Spinal cord (tissue), 10 donors: ENCODE data around the gene KMO. TPM values are rescaled to one million over a fixed set of nuclear protein-coding genes. Genes with fewer than 3 reads are reported as not detected.

Experiments
- DNase-seq, 6 donors: peaks; one replicate each; pipeline versions ENCODE4 v3.0.0 to v3.0.0-alpha.2; 2013 to 2015; ENCODE audit warnings: low spot score in 6 of 6, low read depth in 4 of 6
- H3K27ac ChIP-seq: one replicate; pipeline ENCODE4 v1.5.1; 2013; ENCODE audit warnings: low read depth, low read length, control low read depth
- H3K27me3 ChIP-seq: one replicate; pipeline ENCODE4 v1.6.1; 2013; ENCODE audit warnings: low read length; ENCODE audit not compliant: control insufficient read depth, insufficient read depth
- H3K36me3 ChIP-seq: one replicate; pipeline ENCODE4 v1.6.1; 2013; ENCODE audit warnings: low read length; ENCODE audit not compliant: control insufficient read depth, insufficient read depth
- H3K4me1 ChIP-seq: one replicate; pipeline ENCODE4 v1.6.1; 2013; ENCODE audit warnings: low read length; ENCODE audit not compliant: control insufficient read depth, insufficient read depth
- H3K4me3 ChIP-seq: one replicate; pipeline ENCODE4 v1.5.1; 2013; ENCODE audit warnings: low read depth, low read length, control low read depth
- H3K9me3 ChIP-seq: one replicate; pipeline ENCODE4 v1.6.1; 2013; ENCODE audit warnings: low read length; ENCODE audit not compliant: control insufficient read depth, insufficient read depth
- WGBS: methylation state at CpG from one replicate; pipeline ENCODE4 v1.1.5; 2013; ENCODE audit warnings: missing lambda C conversion rate; ENCODE audit not compliant: insufficient coverage; 5-methylcytosine and 5-hydroxymethylcytosine counted together
- polyA plus RNA-seq, 2 donors: library from polyadenylated mRNA; unstranded; fragments of 120-200 nt; gene quantifications; one replicate each; pipeline ENCODE4 v1.2.1, GENCODE V29; 2013; ENCODE audit not compliant: insufficient read length in 2 of 2
- total RNA-seq, 2 donors: library from RNA; depleted of rRNA in 1 of 2; stranded (reverse); fragments of 120-200 nt in 1 of 2; fragments of >200 nt in 1 of 2; gene quantifications; one replicate each; pipeline versions ENCODE4 v1.2.3 to v1.2.4, GENCODE V29; 2013 to 2014
- donor health status: healthy.

KMO gene
- total and polyA plus RNA-seq, 4 donors, result 0.39 to 0.99 (median 0.43) TPM

DNA sequence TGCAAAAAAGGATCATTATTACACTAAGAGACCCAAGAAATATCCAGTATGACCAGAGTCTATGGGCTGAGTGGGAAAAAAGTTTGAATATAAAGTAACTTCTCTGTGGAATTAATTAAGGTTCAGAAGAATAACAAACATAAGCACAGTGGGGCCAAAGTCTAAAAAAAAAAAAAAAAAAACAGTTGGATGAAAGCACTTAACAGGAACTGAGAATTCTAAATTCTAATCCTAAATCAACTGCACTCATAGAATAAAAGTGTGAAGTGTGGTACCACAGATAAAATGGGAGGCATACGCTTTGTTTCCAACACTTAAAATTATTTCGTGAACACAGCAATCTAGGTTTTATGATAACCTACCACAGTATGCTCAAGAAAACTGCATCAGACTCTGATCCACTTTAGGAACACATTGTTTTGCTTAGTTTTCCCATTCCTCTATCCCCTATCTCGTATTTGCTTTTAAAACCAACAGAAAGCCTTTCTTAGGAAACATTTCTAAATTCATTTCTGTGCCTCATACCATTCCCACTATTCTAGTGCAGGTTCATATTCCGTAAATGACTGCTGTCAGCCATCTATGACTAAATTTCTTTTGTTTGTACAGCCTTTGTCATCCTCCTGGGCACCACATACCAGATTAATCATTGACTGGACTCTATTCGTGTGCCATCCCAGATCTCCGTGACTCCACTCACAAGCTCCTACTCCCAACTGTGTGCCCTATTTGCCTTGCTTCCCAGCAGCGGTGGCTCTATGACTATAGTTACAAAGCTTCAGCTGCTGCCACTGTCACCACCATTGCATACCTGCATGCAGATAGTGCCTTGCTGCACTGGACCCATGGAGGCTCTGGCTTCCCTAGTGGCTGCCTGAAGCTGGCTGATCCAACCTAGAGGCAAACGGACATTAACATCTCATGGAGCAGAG, 83.1 kb downstream of the KMO start:
- WGBS, result 71% methylated on average over 6 of the region's 8 CpGs
- H3K4me3 ChIP-seq, result no peak overlapping the region
- no peaks in the 10 kb centered on the region for H3K4me1 ChIP-seq
- no peaks in the 10 kb centered on the region for H3K27me3 ChIP-seq
- H3K9me3 ChIP-seq, result no peaks in the 10 kb centered on the region
- no peak overlapping the region for H3K27ac ChIP-seq
- H3K36me3 ChIP-seq, result no peaks in the 10 kb centered on the region
- no peak for DNase-seq

DNA sequence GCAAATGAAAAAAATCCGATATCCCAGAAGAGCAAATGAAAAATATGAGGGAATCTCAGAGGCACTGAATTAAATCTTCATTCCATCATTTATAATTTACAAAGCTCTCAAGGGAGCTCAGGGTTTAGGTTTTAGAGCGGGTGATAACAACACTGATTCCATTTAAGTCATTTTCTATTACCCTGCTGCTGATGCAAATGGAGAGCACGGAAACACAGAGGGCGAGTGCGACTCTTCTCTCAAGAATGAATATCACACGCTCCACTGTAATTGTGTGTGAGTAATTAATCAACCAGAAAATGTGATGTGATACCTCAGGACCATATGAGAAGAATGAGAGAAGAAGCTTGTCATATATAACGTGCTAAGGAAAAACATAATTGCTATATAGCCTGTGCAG, 85.2 kb downstream of the KMO start:
- Histone ChIP-seq H3K9me3 (no peaks in the 10 kb centered on the region), H3K27me3 (no peaks in the 10 kb centered on the region), H3K36me3 (no peaks in the 10 kb centered on the region), H3K4me1 (no peaks in the 10 kb centered on the region), H3K27ac (no peak overlapping the region), H3K4me3 (no peak overlapping the region)
- peak in 1 of 6 donors; percentile 43 for DNase-seq
- WGBS, result 57% methylated on average over 1 of the region's 7 CpGs

DNA sequence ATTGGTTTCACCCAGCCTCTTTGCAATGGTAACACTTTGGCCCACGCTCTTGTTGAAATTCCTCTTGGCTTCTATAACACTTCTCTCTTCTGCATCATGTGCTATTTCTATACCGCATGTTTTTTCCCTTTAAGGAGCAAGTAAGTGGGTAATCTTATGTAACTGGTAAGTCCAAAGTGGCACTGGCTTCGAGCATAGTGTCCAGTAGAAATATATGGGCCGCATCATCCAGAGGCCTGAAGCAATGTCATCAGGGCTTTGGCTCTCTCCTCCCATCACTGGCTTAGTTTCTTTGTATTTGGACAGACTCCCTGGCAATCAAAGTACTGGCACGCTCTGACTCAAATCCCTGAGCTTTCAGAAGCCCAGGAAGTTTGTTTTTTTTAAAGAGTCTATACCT, 90.5 kb downstream of the KMO start:
- peak in 1 of 6 donors; percentile 49 for DNase-seq
- no peak overlapping the region for H3K4me3 ChIP-seq
- 83% methylated on average over 2 of the region's 5 CpGs for WGBS
- no peak overlapping the region for H3K27ac ChIP-seq
- no peaks in the 10 kb centered on the region for H3K36me3 ChIP-seq
- H3K4me1 ChIP-seq, result no peaks in the 10 kb centered on the region
- no peaks in the 10 kb centered on the region for H3K27me3 ChIP-seq
- no peaks in the 10 kb centered on the region for H3K9me3 ChIP-seq

DNA sequence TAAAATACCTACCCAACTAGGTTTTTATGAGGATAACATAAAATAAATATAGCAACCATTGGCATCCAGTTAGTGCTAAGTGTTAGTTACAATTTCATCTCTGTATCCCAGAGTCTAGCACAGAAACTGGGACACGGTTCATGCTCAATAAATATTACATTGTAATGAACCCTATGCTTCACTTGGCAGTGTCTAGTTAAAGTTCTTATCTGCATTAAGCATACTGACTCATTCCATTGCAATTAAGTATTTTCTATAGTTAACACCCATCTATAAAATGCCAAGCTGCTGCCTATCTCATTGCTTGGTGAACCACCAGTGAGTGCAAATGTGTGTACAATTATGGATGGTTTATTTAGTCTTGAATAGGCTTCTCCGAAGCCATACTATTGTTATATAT, 92.8 kb downstream of the KMO start:
- H3K27me3 ChIP-seq, result no peaks in the 10 kb centered on the region
- DNase-seq, result no peak
- no peaks in the 10 kb centered on the region for H3K9me3 ChIP-seq
- WGBS, result 100% methylated on average over 1 of the region's 2 CpGs
- no peaks in the 10 kb centered on the region for H3K36me3 ChIP-seq
- H3K4me3 ChIP-seq, result no peak overlapping the region
- H3K27ac ChIP-seq, result no peak overlapping the region
- no peaks in the 10 kb centered on the region for H3K4me1 ChIP-seq

DNA sequence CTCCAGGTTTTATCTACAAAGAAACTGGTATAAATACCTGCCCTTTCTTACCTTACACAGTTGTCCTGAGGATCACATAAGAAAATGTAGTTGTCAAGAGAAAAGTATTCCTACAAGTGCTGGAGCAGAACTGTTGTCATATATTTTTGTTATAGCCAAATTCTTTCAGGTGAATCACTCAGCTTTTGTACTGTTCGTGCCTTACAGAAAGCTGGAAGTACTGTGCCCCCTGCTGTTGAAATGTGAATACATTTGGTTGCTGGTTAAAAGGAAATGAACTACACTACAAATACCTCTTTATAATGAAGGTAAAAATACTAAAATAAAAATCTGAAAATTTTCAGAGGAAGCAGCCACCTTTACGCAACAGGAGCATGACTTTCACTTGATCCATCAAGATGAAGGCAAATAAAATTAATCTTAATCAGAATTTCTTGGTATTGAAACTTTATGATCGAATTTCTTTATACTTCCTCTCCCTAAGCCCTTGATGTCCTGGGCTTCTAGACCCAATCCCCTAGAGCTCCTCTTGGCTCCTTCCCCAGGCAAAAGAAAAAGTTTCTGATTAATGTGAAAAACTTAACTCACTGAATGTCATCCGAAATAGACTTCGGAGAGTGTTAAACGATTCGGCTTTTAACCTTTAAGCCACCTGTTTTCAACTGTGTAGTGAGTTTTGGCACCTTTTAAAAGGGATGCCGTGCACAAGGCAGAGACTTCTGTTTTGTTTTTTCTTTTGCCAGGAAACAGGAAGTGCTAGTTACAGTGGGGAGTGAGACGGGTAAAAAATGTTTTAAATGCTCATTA, 95.5 kb downstream of the KMO start:
- WGBS, result no CpG with 5 or more reads among the region's 9 CpGs

DNA sequence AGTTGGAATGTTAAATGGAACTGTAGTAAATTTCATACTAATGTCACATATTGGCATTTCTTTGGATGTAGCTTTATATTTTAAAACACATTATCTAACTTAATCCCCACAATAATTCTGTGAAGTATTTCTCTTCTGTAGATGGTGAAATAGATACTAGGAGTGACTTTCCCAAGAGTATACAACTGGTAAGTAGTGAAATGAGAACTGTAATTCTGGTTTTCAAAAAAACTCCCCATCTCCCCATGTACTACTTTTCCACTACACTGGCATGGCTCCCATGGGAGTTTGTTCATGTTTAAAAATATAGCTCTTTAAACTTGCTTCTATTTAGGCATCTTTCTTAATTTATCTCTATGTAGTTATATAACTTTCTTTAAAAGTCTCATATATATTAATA, 97.8 kb downstream of the KMO start:
- no peak for DNase-seq

More for the DNA sequence above, 95.5 kb downstream of the KMO start:
- H3K9me3 ChIP-seq, result no peaks in the 10 kb centered on the region
- no peak overlapping the region for H3K4me3 ChIP-seq
- H3K4me1 ChIP-seq, result no peaks in the 10 kb centered on the region
- no peaks in the 10 kb centered on the region for H3K27me3 ChIP-seq
- no peaks in the 10 kb centered on the region for H3K36me3 ChIP-seq
- H3K27ac ChIP-seq, result no peak overlapping the region
- DNase-seq, result peak in 3 of 6 donors; percentile 11 to 85 (median 46)

DNA sequence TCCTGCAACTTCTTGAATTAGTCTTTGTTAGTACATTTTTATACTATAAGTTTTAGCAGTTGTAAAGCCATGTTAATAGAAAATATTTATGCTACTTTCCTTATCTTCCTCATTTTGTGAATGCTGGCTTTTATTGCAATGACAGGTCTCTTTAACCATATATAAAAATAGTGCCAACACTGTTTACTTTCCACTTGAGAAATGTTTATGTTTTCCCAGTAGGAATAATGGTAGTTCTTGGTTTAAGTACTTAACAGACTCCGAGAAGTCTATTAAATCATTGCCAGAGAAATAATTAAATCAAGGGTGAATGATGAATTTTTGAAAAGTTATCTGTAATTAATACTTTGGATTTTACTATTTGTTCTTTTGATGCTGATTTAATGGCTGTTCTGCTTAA, 98.3 kb downstream of the KMO start:
- no peak for DNase-seq
- Histone ChIP-seq H3K27me3 (no peaks in the 10 kb centered on the region), H3K36me3 (no peaks in the 10 kb centered on the region), H3K9me3 (no peaks in the 10 kb centered on the region), H3K4me3 (no peak overlapping the region), H3K4me1 (no peaks in the 10 kb centered on the region), H3K27ac (no peak overlapping the region)
- no CpG with 5 or more reads among the region's 1 CpG for WGBS

More for the DNA sequence above, 97.8 kb downstream of the KMO start:
- Histone ChIP-seq H3K36me3 (no peaks in the 10 kb centered on the region), H3K9me3 (no peaks in the 10 kb centered on the region), H3K27ac (no peak overlapping the region), H3K27me3 (no peaks in the 10 kb centered on the region), H3K4me1 (no peaks in the 10 kb centered on the region), H3K4me3 (no peak overlapping the region)

DNA sequence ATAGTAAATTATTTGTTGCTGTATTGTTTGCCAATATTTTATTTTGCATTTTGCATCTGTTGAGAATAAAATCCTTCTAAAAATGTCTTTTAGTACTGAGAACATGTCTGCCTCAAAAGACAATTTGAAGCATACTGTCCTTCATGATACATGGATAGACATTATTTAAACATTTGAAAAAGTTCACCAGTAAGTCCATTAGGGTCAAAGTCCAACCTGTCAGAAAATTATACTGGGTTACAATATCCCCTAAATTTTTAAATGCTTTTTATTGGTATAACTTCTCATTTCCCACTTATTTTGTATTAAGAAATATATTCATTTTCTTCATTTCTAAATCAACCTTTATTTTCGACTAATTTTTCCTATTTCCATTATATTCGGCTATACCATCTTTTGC, 98.7 kb downstream of the KMO start:
- Histone ChIP-seq H3K4me3 (no peak overlapping the region), H3K4me1 (no peaks in the 10 kb centered on the region), H3K36me3 (no peaks in the 10 kb centered on the region), H3K27ac (no peak overlapping the region), H3K9me3 (no peaks in the 10 kb centered on the region), H3K27me3 (no peaks in the 10 kb centered on the region)
- DNase-seq, result no peak
- WGBS, result no CpG with 5 or more reads among the region's 2 CpGs

DNA sequence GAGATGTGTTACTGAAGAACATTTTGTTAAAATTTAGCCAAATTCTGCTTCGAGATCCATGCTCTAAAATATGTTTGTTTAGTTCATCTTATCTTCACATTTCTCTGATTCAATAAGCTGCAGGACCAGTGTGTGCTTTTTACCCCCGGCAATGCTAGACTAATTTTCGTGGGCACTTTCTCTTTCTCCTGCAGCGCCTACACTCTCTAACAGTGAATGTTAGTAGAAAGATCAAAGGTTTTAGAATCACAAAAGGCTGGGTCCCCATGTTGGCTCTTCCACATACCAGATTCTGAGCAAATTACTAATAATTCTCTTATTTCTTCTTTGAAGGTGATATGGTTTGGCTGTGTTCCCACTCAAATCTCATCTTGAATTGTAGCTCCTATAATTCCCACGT, 99.5 kb downstream of the KMO start:
- Histone ChIP-seq H3K27me3 (no peaks in the 10 kb centered on the region), H3K27ac (no peak overlapping the region), H3K4me3 (no peak overlapping the region), H3K36me3 (no peaks in the 10 kb centered on the region), H3K4me1 (no peaks in the 10 kb centered on the region), H3K9me3 (no peaks in the 10 kb centered on the region)
- WGBS, result no CpG with 5 or more reads among the region's 5 CpGs
- no peak for DNase-seq
